Caco-2 (cell line): ENCODE data around the gene MRTO4. TPM values are rescaled to one million over a fixed set of nuclear protein-coding genes. Genes with fewer than 3 reads are reported as not detected.
"Not testable (repeated sequence)": the region's sequence is repeated elsewhere in the genome, so short reads cannot be mapped to it uniquely, and the experiment has no call there.

Source experiments
- BruUV-seq: library from RNA; stranded (reverse); fragments of 400-500 nt; replicated peaks from 2 replicates; lab custom pipeline; 2021; lab: Mats Ljungman, UMichigan
- CTCF ChIA-PET: fragments of 300-600 bp; sonication (Branson Sonifier 250); formaldehyde crosslinking; loops from one replicate; lab custom pipeline; 2022; ENCODE audit warnings: antibody characterized with exemption; lab: Charles Lee
- POLR2A ChIA-PET: fragments of 300-600 bp; sonication (Branson Sonifier 250); formaldehyde crosslinking; loops from one replicate; lab custom pipeline; 2022; ENCODE audit warnings: antibody characterized with exemption; lab: Charles Lee
- DNase-seq, 2 experiments: peaks; one replicate each; pipeline versions ENCODE4 v3.0.0 to v3.0.0-alpha.2; 2020 to 2022
- H3K27me3 ChIP-seq: replicated peaks from 2 replicates; pipeline ENCODE4 v1.6.0; 2011; ENCODE audit warnings: low read length; ENCODE audit not compliant: control insufficient read depth, insufficient read depth
- H3K36me3 ChIP-seq: 2 replicates; pipeline ENCODE4 v1.5.1; 2011; ENCODE audit warnings: low read length; ENCODE audit not compliant: control insufficient read depth, insufficient read depth
- H3K4me1 ChIP-seq: fragments of 250-450 bp; sonication (Bioruptor Pico); 2 replicates; pipeline ENCODE4 v1.5.1; 2020; ENCODE audit warnings: mild to moderate bottlenecking
- H3K4me3 ChIP-seq: 2 replicates; pipeline ENCODE4 v1.5.1; 2011; ENCODE audit warnings: low read depth, mild to moderate bottlenecking, control low read depth, low read length
- H3K9me3 ChIP-seq: fragments of 250-450 bp; sonication (Bioruptor Pico); 2 replicates; pipeline ENCODE4 v1.5.1; 2020; ENCODE audit warnings: mild to moderate bottlenecking, moderate library complexity
- H3K27ac Mint-ChIP-seq: one replicate; pipeline ENCODE4 v1.8.0; 2022; ENCODE audit warnings: mixed read lengths; ENCODE audit not compliant: unreplicated experiment
- H3K27me3 Mint-ChIP-seq: one replicate; pipeline ENCODE4 v1.8.0; 2022; ENCODE audit warnings: mixed read lengths; ENCODE audit not compliant: insufficient read depth, unreplicated experiment
- H3K36me3 Mint-ChIP-seq: one replicate; pipeline ENCODE4 v1.8.0; 2022; ENCODE audit warnings: mild to moderate bottlenecking, mixed read lengths; ENCODE audit not compliant: insufficient read depth, unreplicated experiment
- H3K4me1 Mint-ChIP-seq: one replicate; pipeline ENCODE4 v1.8.0; 2022; ENCODE audit warnings: low read depth, mixed read lengths; ENCODE audit not compliant: unreplicated experiment
- H3K4me3 Mint-ChIP-seq: one replicate; pipeline ENCODE4 v1.8.0; 2022; ENCODE audit warnings: mild to moderate bottlenecking, moderate library complexity, mixed read lengths; ENCODE audit not compliant: unreplicated experiment
- H3K9me3 Mint-ChIP-seq: one replicate; pipeline ENCODE4 v1.8.0; 2022; ENCODE audit warnings: mixed read lengths; ENCODE audit not compliant: unreplicated experiment
- CTCF ChIP-seq, 2 experiments: fragments of 200-600 bp in 1 of 2; IDR thresholded peaks; 1 replicate in 1 of 2; 2 replicates in 1 of 2; pipeline versions ENCODE4 v1.5.1 to v1.8.0; 2011 to 2022; ENCODE audit warnings: antibody characterized with exemption in 1 of 2, control low read depth in 1 of 2, inconsistent platforms in 1 of 2, low read depth in 1 of 2, low read length in 1 of 2, mild to moderate bottlenecking in 1 of 2, moderate library complexity in 1 of 2; ENCODE audit not compliant: insufficient read depth in 1 of 2, severe bottlenecking in 1 of 2, unreplicated experiment in 1 of 2
- intact Hi-C: fragments of 100-400 bp; cut with micrococcal nuclease; formaldehyde crosslinking; loops from one replicate; pipeline ENCODE4 v1.10.0; 2022; ENCODE audit not compliant: unreplicated experiment
- total RNA-seq: library from RNA; stranded (reverse); gene quantifications from 2 replicates; pipeline ENCODE4 v1.2.3, GENCODE V29; 2022

MRTO4 gene
- total RNA-seq, 1 experiment from 2014 or later, result 52.6 TPM

GRCh38 chr1:19274636-19275035, 23.0 kb downstream of the MRTO4 start:
- CTCF ChIA-PET, result no interaction called here

GRCh38 chr1:19283891-19284290, 32.3 kb downstream of the MRTO4 start:
- no peaks in the 10 kb centered on the region for H3K9me3 ChIP-seq
- BruUV-seq, result no TSS peak
- Mint-ChIP-seq H3K27ac (no peak overlapping the region), H3K9me3 (no peaks in the 10 kb centered on the region), H3K4me3 (no peak overlapping the region), H3K4me1 (no peaks in the 10 kb centered on the region), H3K36me3 (no peaks in the 10 kb centered on the region), H3K27me3 (no peaks in the 10 kb centered on the region)
- intact Hi-C loops, result no loop called here
- no peak for DNase-seq
- TF ChIP-seq CTCF (IDR thresholded peaks at IDR 0.05; ENCODE audit: insufficient read depth in 1 of 2, low read depth in 1 of 2, low read length in 1 of 2, severe bottlenecking in 1 of 2, unreplicated experiment in 1 of 2), result no peak
- POLR2A ChIA-PET, result no interaction called here
- no peak overlapping the region for H3K4me3 ChIP-seq
- H3K36me3 ChIP-seq, result no peaks in the 10 kb centered on the region
- no peaks in the 10 kb centered on the region for H3K27me3 ChIP-seq
- H3K4me1 ChIP-seq, result no peaks in the 10 kb centered on the region
- CTCF ChIA-PET, result no interaction called here

More at GRCh38 chr1:19274636-19275035, 23.0 kb downstream of the MRTO4 start:
- no peaks in the 10 kb centered on the region for H3K9me3 ChIP-seq
- H3K4me1 ChIP-seq, result no peaks in the 10 kb centered on the region
- no TSS peak for BruUV-seq
- no peak overlapping the region for H3K4me3 ChIP-seq
- H3K36me3 ChIP-seq, result no peaks in the 10 kb centered on the region
- Mint-ChIP-seq H3K27me3 (no peaks in the 10 kb centered on the region), H3K9me3 (no peaks in the 10 kb centered on the region), H3K27ac (no peak overlapping the region), H3K4me3 (no peak overlapping the region), H3K4me1 (no peaks in the 10 kb centered on the region), H3K36me3 (no peaks in the 10 kb centered on the region)
- no peak for DNase-seq
- POLR2A ChIA-PET, result no interaction called here
- TF ChIP-seq CTCF (IDR thresholded peaks at IDR 0.05; ENCODE audit: insufficient read depth in 1 of 2, low read depth in 1 of 2, low read length in 1 of 2, severe bottlenecking in 1 of 2, unreplicated experiment in 1 of 2), result no peak
- intact Hi-C loops, result no loop called here
- H3K27me3 ChIP-seq, result no peaks in the 10 kb centered on the region

- DNase-seq, result no peak
- H3K27ac Mint-ChIP-seq, result no peak overlapping the region
- TF ChIP-seq CTCF (IDR thresholded peaks at IDR 0.05; ENCODE audit: insufficient read depth in 1 of 2, low read depth in 1 of 2, low read length in 1 of 2, severe bottlenecking in 1 of 2, unreplicated experiment in 1 of 2), result no peak
- Histone ChIP-seq H3K9me3 (no peaks in the 10 kb centered on the region), H3K4me3 (no peak overlapping the region), H3K36me3 (no peaks in the 10 kb centered on the region), H3K27me3 (no peaks in the 10 kb centered on the region), H3K4me1 (no peaks in the 10 kb centered on the region)
- no peaks in the 10 kb centered on the region for H3K27me3 Mint-ChIP-seq
- H3K36me3 Mint-ChIP-seq, result no peaks in the 10 kb centered on the region
- ChIA-PET POLR2A (no interaction called here), CTCF (no interaction called here)
- intact Hi-C loops, result no loop called here
- peaks cover 9% of the 10 kb centered on the region for H3K4me1 Mint-ChIP-seq
- H3K4me3 Mint-ChIP-seq, result no peak overlapping the region
- no peaks in the 10 kb centered on the region for H3K9me3 Mint-ChIP-seq
- BruUV-seq, result no TSS peak
Measured at GRCh38 chr1:19284881-19285280, 33.3 kb downstream of the MRTO4 start.

- H3K9me3 ChIP-seq, POLR2A ChIA-PET, H3K27ac Mint-ChIP-seq, H3K36me3 ChIP-seq, H3K4me1 ChIP-seq, H3K9me3 Mint-ChIP-seq, CTCF ChIA-PET, DNase-seq, H3K27me3 Mint-ChIP-seq, BruUV-seq, H3K4me3 Mint-ChIP-seq, H3K36me3 Mint-ChIP-seq, H3K27me3 ChIP-seq, intact Hi-C loops, H3K4me3 ChIP-seq: not testable (repeated sequence)
- H3K4me1 Mint-ChIP-seq, result peaks cover 10% of the 10 kb centered on the region
Measured at GRCh38 chr1:19285366-19285765, 33.8 kb downstream of the MRTO4 start.

GRCh38 chr1:19285807-19286206, 34.2 kb downstream of the MRTO4 start:
- H3K36me3 ChIP-seq, H3K27me3 ChIP-seq, intact Hi-C loops, BruUV-seq, H3K36me3 Mint-ChIP-seq, POLR2A ChIA-PET, DNase-seq, H3K27me3 Mint-ChIP-seq, H3K4me3 ChIP-seq, H3K9me3 ChIP-seq, H3K4me3 Mint-ChIP-seq, H3K9me3 Mint-ChIP-seq, H3K27ac Mint-ChIP-seq, H3K4me1 ChIP-seq, CTCF ChIA-PET: not testable (repeated sequence)
- peaks cover 10% of the 10 kb centered on the region for H3K4me1 Mint-ChIP-seq
